B cell (primary cell): ENCODE results near the gene ETV6. TPM values are rescaled to one million over a fixed set of nuclear protein-coding genes. Genes with fewer than 3 reads are reported as not detected.

ENCODE experiments used
- ATAC-seq: fragments of 200-7000 bp; cut with Tn5 transposase; one replicate; pipeline ENCODE4 v1.10.0; 2021; ENCODE audit warnings: low read depth, mild to moderate bottlenecking, moderate number of reproducible peaks, moderate library complexity
- CTCF ChIA-PET: fragments of 350-600 bp; sonication (Branson Sonifier 250); formaldehyde crosslinking; loops from one replicate; lab custom pipeline; 2021; ENCODE audit warnings: antibody characterized with exemption, inconsistent platforms; lab: Charles Lee
- POLR2A ChIA-PET: fragments of 350-600 bp; sonication (Branson Sonifier 250); formaldehyde crosslinking; loops from one replicate; lab custom pipeline; 2021; ENCODE audit warnings: antibody characterized with exemption; lab: Charles Lee
- DNase-seq: peaks from one replicate; pipeline ENCODE4 v3.0.0; 2013
- H2AFZ ChIP-seq: 2 replicates; pipeline ENCODE4 v1.6.1; 2012; ENCODE audit warnings: mild to moderate bottlenecking, low read depth, low read length; ENCODE audit not compliant: insufficient read depth, poor library complexity, severe bottlenecking
- H3K27ac ChIP-seq, 2 donors: 1 replicate in 1 of 2; 2 replicates in 1 of 2; pipeline ENCODE4 v1.5.1; 2012 to 2013; ENCODE audit warnings: low read length in 2 of 2, mild to moderate bottlenecking in 2 of 2, moderate library complexity in 1 of 2
- H3K27me3 ChIP-seq, 4 experiments: fragments of 200-600 bp in 1 of 4; sonication (generic) in 1 of 4; replicated peaks in 1 of 4; 1 replicate in 2 of 4; 2 replicates in 2 of 4; pipeline versions ENCODE4 v1.6.1 to v1.7.0; 2013 to 2016; ENCODE audit warnings: low read length in 3 of 4, mild to moderate bottlenecking in 2 of 4, mixed read lengths in 1 of 4, moderate library complexity in 1 of 4; ENCODE audit not compliant: insufficient read depth in 4 of 4, control insufficient read depth in 3 of 4; ENCODE audit errors: control extremely low read depth in 1 of 4
- H3K36me3 ChIP-seq, 2 experiments: replicated peaks in 1 of 2; 1 replicate in 1 of 2; 2 replicates in 1 of 2; pipeline versions ENCODE4 v1.6.1 to v1.7.1; 2013; ENCODE audit warnings: low read length in 1 of 2; ENCODE audit not compliant: insufficient read depth in 2 of 2, control insufficient read depth in 1 of 2; ENCODE audit errors: control extremely low read depth in 1 of 2, extremely low read depth in 1 of 2
- H3K4me1 ChIP-seq, 2 donors: fragments of 200-600 bp in 1 of 2; sonication (generic) in 1 of 2; 1 replicate in 1 of 2; 2 replicates in 1 of 2; pipeline versions ENCODE4 v1.5.1 to v1.6.1; 2013 to 2017; ENCODE audit warnings: low read length in 2 of 2; ENCODE audit not compliant: control insufficient read depth in 2 of 2, insufficient read depth in 2 of 2
- H3K4me2 ChIP-seq: replicated peaks from 2 replicates; pipeline ENCODE3; 2012; ENCODE audit warnings: mild to moderate bottlenecking, low read depth, low read length; ENCODE audit not compliant: poor library complexity, severe bottlenecking
- H3K4me3 ChIP-seq, 5 experiments: fragments of 200-600 bp in 1 of 5; sonication (generic) in 1 of 5; 1 replicate in 3 of 5; 2 replicates in 2 of 5; pipeline versions ENCODE4 v1.5.1 to v1.7.0; 2011 to 2016; ENCODE audit warnings: low read length in 4 of 5, mild to moderate bottlenecking in 4 of 5, low read depth in 2 of 5, control low read depth in 1 of 5, moderate library complexity in 1 of 5; ENCODE audit not compliant: insufficient read depth in 1 of 5; ENCODE audit errors: control extremely low read depth in 1 of 5, extremely low read depth in 1 of 5
- H3K79me2 ChIP-seq: fragments of 200-600 bp; sonication (generic); one replicate; pipeline ENCODE4 v1.6.0; 2016; ENCODE audit warnings: low read length; ENCODE audit not compliant: control insufficient read depth, insufficient read depth
- H3K9ac ChIP-seq: fragments of 200-600 bp; sonication (generic); 2 replicates; pipeline ENCODE4 v1.6.1; 2017; ENCODE audit warnings: mild to moderate bottlenecking, low read length, moderate library complexity
- H3K9me3 ChIP-seq, 3 donors: one replicate each; pipeline versions ENCODE4 v1.6.1 to v1.7.1; 2013; ENCODE audit warnings: low read length in 2 of 3; ENCODE audit not compliant: control insufficient read depth in 2 of 3, insufficient read depth in 1 of 3; ENCODE audit errors: control extremely low read depth in 1 of 3
- H4K20me1 ChIP-seq: 2 replicates; pipeline ENCODE4 v1.6.0; 2012; ENCODE audit warnings: mild to moderate bottlenecking, low read length; ENCODE audit not compliant: insufficient read depth, control insufficient read depth, poor library complexity, severe bottlenecking
- H3K27ac Mint-ChIP-seq: one replicate; pipeline ENCODE4 v1.8.0; 2021; ENCODE audit warnings: mixed read lengths
- H3K27me3 Mint-ChIP-seq: one replicate; pipeline ENCODE4 v1.8.0; 2021; ENCODE audit warnings: mixed read lengths
- H3K4me1 Mint-ChIP-seq: one replicate; pipeline ENCODE4 v1.8.0; 2021; ENCODE audit warnings: mixed read lengths
- H3K4me3 Mint-ChIP-seq: one replicate; pipeline ENCODE4 v1.8.0; 2021; ENCODE audit warnings: mixed read lengths
- H3K9me3 Mint-ChIP-seq: one replicate; pipeline ENCODE4 v1.8.0; 2022; ENCODE audit warnings: mixed read lengths; ENCODE audit not compliant: insufficient read depth
- EZH2 ChIP-seq: IDR thresholded peaks from 2 replicates; pipeline ENCODE4 v1.6.1; 2012; ENCODE audit warnings: borderline replicate concordance, low read depth, mild to moderate bottlenecking, moderate library complexity, low read length; ENCODE audit not compliant: insufficient read depth, poor library complexity, severe bottlenecking
- WGBS: methylation state at CpG from one replicate; pipeline ENCODE4 v1.1.5; 2013; ENCODE audit warnings: missing lambda C conversion rate; ENCODE audit not compliant: insufficient coverage; 5-methylcytosine and 5-hydroxymethylcytosine counted together
- intact Hi-C: fragments of 100-400 bp; cut with micrococcal nuclease; formaldehyde crosslinking; loops from one replicate; pipeline ENCODE4 v1.10.0; 2022
- polyA plus RNA-seq: library from polyadenylated mRNA; depleted of rRNA; stranded (reverse); fragments of >200 nt; gene quantifications from 2 replicates; pipeline ENCODE4 v1.2.3, GENCODE V29; 2012
- total RNA-seq, 2 donors: library from RNA; stranded (reverse); fragments of 120-200 nt in 1 of 2; gene quantifications; 1 replicate in 1 of 2; 2 replicates in 1 of 2; pipeline versions ENCODE4 v1.2.3 to v1.2.4, GENCODE V29; 2013 to 2022
- TF ChIP-seq, protein P1 (sequence below): fragments of 200-600 bp; IDR thresholded peaks from one replicate; pipeline ENCODE4 v1.8.0; 2022; ENCODE audit warnings: antibody characterized with exemption, mild to moderate bottlenecking

The ETV6 gene
- total and polyA plus RNA-seq, 2 donors (not counting 1 experiment from before 2014, with no cell fraction given) = 17.4 to 123 TPM

DNA sequence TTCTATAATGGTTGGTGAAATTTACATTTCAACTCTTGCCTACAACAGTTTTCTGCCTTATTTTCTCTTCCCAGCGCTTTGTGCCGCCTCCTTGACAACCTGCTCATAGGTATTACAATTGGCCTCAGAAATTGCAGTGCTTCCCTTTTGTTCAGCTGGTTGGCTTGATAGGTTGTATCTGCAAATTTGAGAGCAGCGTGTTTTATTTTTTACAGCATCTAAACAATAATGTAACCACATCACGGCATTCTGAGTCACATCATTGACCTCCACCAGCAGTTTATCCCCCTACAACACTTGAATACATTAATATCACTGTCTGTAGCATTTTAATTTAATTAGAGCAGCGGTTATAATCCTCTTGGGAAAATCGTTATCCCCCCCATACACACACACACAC, 99.4 kb downstream of the ETV6 start:
- intact Hi-C loops = loop anchor here (5.0 kb wide), 1 partner anchor 283 kb away; no protein-coding TSS in a partner anchor
- H3K27ac ChIP-seq = peak overlapping the region in 1 of 2 donors; percentile 89
- POLR2A ChIA-PET = interaction anchor here (1.0 to 2.4 kb wide), 2 partner anchors 14 to 18 kb away, joined by 4 to 9 read pairs; no protein-coding TSS in a partner anchor

More for the DNA sequence above, 99.4 kb downstream of the ETV6 start:
- CTCF ChIA-PET = interaction anchor here (1.5 to 2.5 kb wide), 6 partner anchors 9 to 284 kb away, joined by 3 to 18 read pairs (median 6); no protein-coding TSS in a partner anchor
- peaks cover 82 to 92% of the 10 kb centered on the region in 2 donors for H3K4me1 ChIP-seq
- no peak overlapping the region for H3K9ac ChIP-seq
- H3K4me1 Mint-ChIP-seq = peaks cover 93% of the 10 kb centered on the region
- TF ChIP-seq EZH2 = no peak
- TF ChIP-seq, protein P1, sequence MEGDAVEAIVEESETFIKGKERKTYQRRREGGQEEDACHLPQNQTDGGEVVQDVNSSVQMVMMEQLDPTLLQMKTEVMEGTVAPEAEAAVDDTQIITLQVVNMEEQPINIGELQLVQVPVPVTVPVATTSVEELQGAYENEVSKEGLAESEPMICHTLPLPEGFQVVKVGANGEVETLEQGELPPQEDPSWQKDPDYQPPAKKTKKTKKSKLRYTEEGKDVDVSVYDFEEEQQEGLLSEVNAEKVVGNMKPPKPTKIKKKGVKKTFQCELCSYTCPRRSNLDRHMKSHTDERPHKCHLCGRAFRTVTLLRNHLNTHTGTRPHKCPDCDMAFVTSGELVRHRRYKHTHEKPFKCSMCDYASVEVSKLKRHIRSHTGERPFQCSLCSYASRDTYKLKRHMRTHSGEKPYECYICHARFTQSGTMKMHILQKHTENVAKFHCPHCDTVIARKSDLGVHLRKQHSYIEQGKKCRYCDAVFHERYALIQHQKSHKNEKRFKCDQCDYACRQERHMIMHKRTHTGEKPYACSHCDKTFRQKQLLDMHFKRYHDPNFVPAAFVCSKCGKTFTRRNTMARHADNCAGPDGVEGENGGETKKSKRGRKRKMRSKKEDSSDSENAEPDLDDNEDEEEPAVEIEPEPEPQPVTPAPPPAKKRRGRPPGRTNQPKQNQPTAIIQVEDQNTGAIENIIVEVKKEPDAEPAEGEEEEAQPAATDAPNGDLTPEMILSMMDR = no peak
- H3K27me3 ChIP-seq = no peaks in the 10 kb centered on the region
- H3K27ac Mint-ChIP-seq = peak overlapping the region; percentile 96
- H3K4me3 Mint-ChIP-seq = no peak overlapping the region
- no peaks in the 10 kb centered on the region for H4K20me1 ChIP-seq
- H3K27me3 Mint-ChIP-seq = no peaks in the 10 kb centered on the region
- H3K9me3 ChIP-seq = no peaks in the 10 kb centered on the region
- no peak for DNase-seq
- no peak overlapping the region for H2AFZ ChIP-seq
- H3K79me2 ChIP-seq = peaks cover 95% of the 10 kb centered on the region
- no peaks in the 10 kb centered on the region for H3K9me3 Mint-ChIP-seq
- H3K4me3 ChIP-seq = no peak overlapping the region
- ATAC-seq = no peak
- peaks cover 0 to 8% of the 10 kb centered on the region in 2 experiments for H3K36me3 ChIP-seq
- WGBS = 100% methylated on average over 2 of the region's 6 CpGs
- H3K4me2 ChIP-seq = peak overlapping the region; percentile 77
